NB4 (cell line): ENCODE data around the gene DGKH.

ENCODE experiments used
- CTCF ChIP-seq: IDR thresholded peaks from one replicate; pipeline ENCODE4 v1.5.1; 2012; ENCODE audit warnings: low read depth, low read length
- MYC ChIP-seq: IDR thresholded peaks from 2 replicates; pipeline ENCODE4 v1.6.1; 2011; ENCODE audit warnings: low read depth, low read length
- POLR2A ChIP-seq: IDR thresholded peaks from 2 replicates; pipeline ENCODE4 v1.6.1; 2011; ENCODE audit warnings: mild to moderate bottlenecking; ENCODE audit not compliant: insufficient read length; ENCODE audit errors: extremely low read depth

GRCh38 chr13:42000846-42001245 lies 47.6 kb upstream of the DGKH start:
- no peak for TF ChIP-seq POLR2A
- TF ChIP-seq CTCF: no peak
- TF ChIP-seq MYC: no peak
